SH-SY5Y (cell line): ENCODE results near the gene KHDC3L.

Experiments
- GATA2 ChIP-seq: IDR thresholded peaks from 2 replicates; pipeline ENCODE4 v1.6.1; 2011; ENCODE audit warnings: mild to moderate bottlenecking, low read depth, low read length
- GATA3 ChIP-seq: IDR thresholded peaks from 2 replicates; pipeline ENCODE4 v1.6.1; 2011; ENCODE audit warnings: low read depth, mild to moderate bottlenecking, low read length, moderate library complexity

DNA sequence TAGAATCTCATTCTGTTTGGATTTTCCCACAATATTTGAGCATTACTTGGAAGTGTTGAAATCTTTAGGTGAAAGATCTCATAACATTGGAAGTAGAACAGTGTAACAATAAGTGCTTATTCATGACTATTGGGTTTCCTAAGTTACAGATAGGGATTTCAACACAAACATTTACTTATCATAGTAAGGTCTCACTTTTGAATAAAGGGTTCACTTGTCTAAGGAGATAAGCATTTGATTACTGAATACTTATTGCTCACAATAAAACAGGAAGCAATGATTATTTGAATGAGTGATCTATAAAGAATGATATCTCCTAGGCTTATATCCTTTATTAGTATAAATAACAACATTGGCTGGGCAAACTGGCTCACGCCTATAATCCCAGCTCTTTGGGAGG is 46.9 kb downstream of the KHDC3L start:
- TF ChIP-seq GATA2 (no peak), GATA3 (no peak)
